Measurements from ENCODE around the gene NINJ1.

- TF ChIP-seq CTCF (IDR thresholded peaks at IDR 0.05) (no peak), POLR2A (IDR thresholded peaks at IDR 0.05) (no peak)
Observed at GRCh38 chr9:93084471-93084881, 49.6 kb downstream of the NINJ1 start.

Data from lower leg skin (tissue), 3 donors.